RWPE1 (cell line): Measurements from ENCODE around the gene GNAQ.
A peak's percentile ranks its signal among the peaks of the same experiment; 100 is the strongest.

ENCODE experiments used
- CTCF ChIA-PET: fragments of 350-600 bp; sonication (Branson Sonifier 250); formaldehyde crosslinking; extraction: SDS; loops from one replicate; lab custom pipeline; 2021; lab: Yijun Ruan, JAX
- POLR2A ChIA-PET: fragments of 400-600 bp; formaldehyde crosslinking; extraction: SDS; loops from one replicate; lab custom pipeline; 2020; ENCODE audit warnings: antibody characterized with exemption; ENCODE audit not compliant: low non-redundant PET; lab: Yijun Ruan, JAX
- DNase-seq: peaks from one replicate; pipeline ENCODE4 v3.0.0; 2012; ENCODE audit warnings: low spot score
- H3K27ac ChIP-seq: fragments of 450-650 bp; 2 replicates; pipeline ENCODE4 v1.5.1; 2017
- TF ChIP-seq, protein P1 (sequence below): fragments of 450-650 bp; conservative IDR thresholded peaks from 2 replicates; pipeline ENCODE4 v1.5.1; 2017; ENCODE audit warnings: low read depth, mild to moderate bottlenecking

Gene GNAQ

DNA sequence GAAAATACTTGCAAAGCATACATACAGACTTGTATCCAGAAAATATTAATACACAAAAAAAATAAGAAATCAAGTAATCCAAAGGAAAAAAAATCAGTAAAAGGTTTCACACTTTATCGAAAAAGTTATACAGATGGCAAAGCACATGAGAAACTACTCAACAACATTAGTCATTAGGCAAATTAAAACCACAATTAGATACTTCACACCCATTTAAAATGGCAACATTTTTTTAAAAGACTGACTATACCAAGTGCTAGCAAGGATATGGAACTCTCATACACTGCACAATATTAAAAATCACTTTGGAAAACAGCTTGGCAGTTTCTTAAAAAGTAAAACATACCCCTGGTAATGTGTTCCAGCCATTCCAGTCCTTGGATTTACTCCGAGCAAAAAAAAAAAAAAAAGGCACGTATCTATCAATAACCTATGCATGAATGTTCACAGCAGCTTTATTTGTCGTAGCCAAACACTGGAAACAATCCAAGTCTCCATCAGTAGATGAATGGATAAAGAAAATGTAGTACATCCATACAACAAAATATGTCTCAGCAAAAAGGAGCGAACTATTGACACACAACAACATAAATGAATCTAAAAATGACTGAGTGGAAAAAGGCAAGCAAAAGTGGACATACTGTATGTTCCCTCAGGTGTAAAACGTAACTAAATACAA, 66.0 kb downstream of the GNAQ start:
- DNase-seq: no peak
- TF ChIP-seq, protein P1, sequence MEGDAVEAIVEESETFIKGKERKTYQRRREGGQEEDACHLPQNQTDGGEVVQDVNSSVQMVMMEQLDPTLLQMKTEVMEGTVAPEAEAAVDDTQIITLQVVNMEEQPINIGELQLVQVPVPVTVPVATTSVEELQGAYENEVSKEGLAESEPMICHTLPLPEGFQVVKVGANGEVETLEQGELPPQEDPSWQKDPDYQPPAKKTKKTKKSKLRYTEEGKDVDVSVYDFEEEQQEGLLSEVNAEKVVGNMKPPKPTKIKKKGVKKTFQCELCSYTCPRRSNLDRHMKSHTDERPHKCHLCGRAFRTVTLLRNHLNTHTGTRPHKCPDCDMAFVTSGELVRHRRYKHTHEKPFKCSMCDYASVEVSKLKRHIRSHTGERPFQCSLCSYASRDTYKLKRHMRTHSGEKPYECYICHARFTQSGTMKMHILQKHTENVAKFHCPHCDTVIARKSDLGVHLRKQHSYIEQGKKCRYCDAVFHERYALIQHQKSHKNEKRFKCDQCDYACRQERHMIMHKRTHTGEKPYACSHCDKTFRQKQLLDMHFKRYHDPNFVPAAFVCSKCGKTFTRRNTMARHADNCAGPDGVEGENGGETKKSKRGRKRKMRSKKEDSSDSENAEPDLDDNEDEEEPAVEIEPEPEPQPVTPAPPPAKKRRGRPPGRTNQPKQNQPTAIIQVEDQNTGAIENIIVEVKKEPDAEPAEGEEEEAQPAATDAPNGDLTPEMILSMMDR: no peak
- POLR2A ChIA-PET: no interaction called here
- CTCF ChIA-PET: interaction anchor here (1.6 kb wide), 1 partner anchor 38 kb away, joined by 3 read pairs; no protein-coding TSS in a partner anchor
- H3K27ac ChIP-seq: no peak overlapping the region

DNA sequence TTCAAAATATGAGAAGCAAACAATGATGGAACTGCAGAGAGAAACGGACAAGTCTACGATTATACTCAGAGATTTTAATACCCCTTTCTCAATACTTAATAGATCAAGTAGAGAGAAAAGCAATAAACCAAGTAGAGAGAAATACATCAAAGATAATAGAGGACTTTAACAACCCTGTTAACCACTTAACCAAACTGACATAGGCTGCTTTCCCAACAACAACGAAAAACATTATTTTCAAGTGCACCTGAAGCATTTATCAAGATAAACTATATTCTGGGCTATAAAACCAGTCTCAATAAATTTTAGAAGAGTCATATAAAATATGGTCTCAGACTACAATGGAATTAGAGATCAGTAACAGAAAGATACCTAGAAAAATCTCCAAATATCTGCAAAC, 67.4 kb downstream of the GNAQ start:
- ChIA-PET POLR2A (no interaction called here), CTCF (interaction anchor here (0.7 kb wide), 1 partner anchor 10 kb away, joined by 4 read pairs; no protein-coding TSS in a partner anchor)
- TF ChIP-seq, protein P1: no peak
- no peak for DNase-seq
- no peak overlapping the region for H3K27ac ChIP-seq

DNA sequence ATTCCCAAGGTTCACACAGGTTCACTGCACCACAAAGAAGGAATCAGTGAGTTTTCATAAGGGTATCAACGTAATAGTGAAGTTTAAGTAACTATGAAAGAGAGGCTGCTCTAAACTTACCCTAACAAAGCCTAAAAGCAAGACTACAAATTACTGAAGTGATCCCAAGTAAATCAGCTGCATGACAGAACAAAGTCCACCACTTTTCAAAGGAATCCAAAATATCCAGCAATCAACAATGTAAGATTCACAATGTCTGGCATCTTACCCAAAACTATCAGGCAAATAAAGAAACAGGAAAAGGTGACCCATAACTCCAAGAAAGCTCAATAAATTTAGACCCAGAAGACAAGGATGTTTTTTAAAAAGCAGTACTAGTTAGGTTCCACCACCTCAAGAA, 70.1 kb downstream of the GNAQ start:
- ChIA-PET POLR2A (no interaction called here), CTCF (interaction anchor here (0.6 kb wide), 1 partner anchor 76 kb away, joined by 3 read pairs; no protein-coding TSS in a partner anchor)
- H3K27ac ChIP-seq: no peak overlapping the region
- TF ChIP-seq, protein P1: no peak
- DNase-seq: no peak

DNA sequence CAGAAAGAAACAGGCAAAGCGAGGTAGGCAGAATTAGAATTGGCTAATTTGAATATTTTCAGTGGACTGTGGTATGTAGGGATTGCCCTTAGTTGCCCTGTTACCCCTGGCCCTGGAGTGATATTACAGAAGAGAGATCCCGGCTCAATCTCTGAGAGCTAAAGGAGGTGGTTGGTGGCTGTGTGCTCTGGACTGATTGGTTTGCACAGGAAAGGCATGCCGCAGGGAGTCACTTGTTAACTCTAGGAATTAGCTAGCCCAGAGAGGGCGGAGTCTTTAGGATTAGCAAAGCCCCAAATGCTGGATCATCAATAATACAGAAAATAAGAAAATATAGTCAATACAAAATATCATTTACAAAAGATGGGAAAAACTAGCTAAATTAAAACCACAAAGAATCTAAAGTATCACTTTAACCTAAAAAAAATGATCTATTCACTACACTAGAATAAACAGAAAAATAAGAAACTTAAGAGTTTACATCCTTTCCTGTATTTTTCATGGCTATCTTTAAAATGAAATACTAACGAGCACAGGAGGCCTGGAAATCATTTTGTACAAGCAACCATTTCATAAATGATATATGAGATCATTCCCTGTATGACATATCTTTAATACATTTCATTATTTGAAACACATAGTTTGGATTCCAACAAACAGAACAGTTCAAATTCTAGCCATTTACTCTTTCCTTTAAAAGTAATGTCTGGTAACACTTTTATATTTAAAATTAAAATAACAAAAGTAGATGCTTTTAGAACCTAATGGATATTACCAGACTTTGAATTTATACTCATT, 71.1 kb downstream of the GNAQ start:
- ChIA-PET POLR2A (no interaction called here), CTCF (interaction anchor here (0.6 kb wide), 1 partner anchor 16 kb away, joined by 4 read pairs; no protein-coding TSS in a partner anchor)
- no peak overlapping the region for H3K27ac ChIP-seq
- TF ChIP-seq, protein P1: no peak
- DNase-seq: no peak

DNA sequence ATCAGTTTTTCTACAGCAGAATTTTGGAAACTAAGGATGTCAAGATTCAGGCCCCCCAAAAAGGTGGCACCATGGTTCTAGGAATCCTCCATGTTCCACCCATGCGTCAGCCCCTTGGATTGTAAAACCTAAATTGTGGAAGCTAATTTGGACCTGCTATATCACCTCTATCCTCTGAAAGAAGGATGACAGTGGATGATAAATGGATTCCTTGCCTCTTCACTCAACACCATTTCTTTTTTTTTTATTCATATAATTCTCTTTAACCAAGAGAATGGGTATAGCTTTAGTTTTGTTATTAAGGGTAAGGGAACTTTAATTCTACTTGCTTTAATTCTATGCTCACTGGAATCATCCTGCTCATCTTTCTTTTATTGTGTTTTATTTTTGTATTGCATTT, 71.8 kb downstream of the GNAQ start:
- H3K27ac ChIP-seq: no peak overlapping the region
- no peak for DNase-seq
- CTCF ChIA-PET: no interaction called here
- TF ChIP-seq, protein P1: no peak
- POLR2A ChIA-PET: no interaction called here

DNA sequence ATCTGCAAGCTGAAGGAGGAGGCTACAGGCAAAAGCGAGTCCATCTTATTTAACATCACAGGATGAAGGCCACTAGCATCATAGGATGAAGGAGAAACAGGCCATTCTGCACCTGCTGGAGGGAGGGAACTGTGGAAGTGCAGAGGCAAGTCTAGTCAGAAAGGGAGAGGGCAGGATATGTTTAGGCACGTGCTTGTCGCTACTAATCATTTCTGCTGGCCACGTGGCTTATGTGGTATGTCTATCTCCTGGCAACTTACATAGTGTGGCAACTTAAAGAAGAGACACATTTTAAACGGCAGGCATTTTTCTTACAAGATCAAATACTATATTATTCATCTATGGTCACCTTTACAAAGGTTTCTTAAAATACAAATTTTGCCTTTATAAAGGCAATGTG, 74.0 kb downstream of the GNAQ start:
- DNase-seq: peak; percentile 78
- POLR2A ChIA-PET: no interaction called here
- CTCF ChIA-PET: no interaction called here
- H3K27ac ChIP-seq: no peak overlapping the region
- TF ChIP-seq, protein P1: no peak
